Kasumi-1 (cell line): ENCODE measurements around the gene FAM193A.
"Not testable (repeated sequence)": the region's sequence is repeated elsewhere in the genome, so short reads cannot be mapped to it uniquely, and the experiment has no call there.

Source experiments
- DNase-seq, 2 experiments: peaks; one replicate each; lab custom pipeline; 2025; lab: John Stamatoyannopoulos, UW

FAM193A gene

DNA sequence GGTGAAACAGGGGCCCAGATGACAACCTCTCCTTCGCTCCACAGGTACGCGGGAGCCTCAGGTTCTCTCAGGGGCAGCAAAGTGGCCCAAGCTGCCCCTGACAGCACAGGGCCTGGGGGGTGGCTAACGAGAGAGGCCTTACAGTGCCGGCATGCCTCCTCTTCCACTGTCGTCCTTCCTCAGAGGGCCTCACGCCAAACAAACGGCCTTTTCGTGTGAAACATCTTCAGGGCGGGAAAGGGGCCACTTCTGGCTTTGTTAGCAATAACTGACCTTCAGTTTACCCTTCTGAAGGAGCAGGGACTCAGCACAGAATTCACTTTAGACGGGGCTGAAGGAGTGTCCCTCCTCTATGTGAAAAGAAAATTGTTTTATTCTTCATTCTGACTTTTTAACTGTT, 21.5 kb upstream of the FAM193A start:
- not testable (repeated sequence) for DNase-seq

DNA sequence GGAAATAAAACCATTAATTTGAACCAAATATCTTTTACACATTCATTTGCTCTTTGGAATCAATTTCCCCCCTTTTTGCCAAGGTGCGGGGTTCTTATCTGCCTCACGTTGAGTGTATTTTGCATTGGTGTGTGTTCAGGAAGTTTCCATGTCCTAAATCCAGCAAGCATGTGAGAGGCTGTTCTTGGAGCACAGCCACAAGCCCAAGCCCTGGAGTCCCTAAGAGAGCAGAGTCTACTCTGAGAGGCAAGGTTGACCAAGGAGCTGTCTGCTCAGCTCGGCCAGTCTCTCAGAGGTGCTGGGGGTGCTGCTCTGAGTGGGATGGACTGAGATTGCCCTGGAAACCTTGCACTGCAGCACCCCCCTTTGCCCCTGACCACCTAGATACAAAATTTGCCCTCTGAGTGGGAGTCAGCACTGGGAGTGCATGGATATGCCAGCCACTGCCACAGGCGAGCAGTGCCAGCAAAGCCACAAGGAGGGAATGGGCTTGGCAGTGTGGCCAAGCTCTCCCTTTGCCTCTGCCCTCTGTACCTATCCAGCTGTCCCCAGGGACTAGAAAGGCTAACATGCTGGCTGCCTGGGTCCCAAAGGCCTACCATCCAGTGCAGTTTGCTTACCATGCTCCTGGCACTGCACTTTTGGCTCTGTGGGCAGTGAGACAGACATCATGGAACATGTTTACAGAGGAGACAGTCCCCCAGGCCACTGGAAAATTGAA, 20.5 kb upstream of the FAM193A start:
- DNase-seq = no peak

DNA sequence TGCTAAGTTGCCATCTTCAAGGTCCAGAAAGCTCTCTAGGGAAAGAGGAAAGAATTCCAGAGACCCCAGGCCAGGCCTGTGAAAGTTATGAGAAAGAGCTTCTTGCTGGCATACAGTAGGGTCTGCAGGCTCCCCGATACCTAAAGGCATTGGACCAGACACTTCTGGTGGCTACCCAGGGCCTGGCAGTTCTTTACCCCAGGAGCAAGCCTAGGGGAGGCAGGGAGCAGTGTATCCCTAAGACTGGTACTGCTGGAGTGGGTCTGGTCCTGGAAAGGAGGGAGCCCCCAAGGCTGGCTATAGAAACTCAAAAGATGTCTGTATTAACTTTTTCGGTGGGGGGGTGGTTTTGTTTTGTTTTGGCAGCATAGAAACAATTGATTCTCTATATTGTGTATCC, 19.8 kb upstream of the FAM193A start:
- DNase-seq = no peak

DNA sequence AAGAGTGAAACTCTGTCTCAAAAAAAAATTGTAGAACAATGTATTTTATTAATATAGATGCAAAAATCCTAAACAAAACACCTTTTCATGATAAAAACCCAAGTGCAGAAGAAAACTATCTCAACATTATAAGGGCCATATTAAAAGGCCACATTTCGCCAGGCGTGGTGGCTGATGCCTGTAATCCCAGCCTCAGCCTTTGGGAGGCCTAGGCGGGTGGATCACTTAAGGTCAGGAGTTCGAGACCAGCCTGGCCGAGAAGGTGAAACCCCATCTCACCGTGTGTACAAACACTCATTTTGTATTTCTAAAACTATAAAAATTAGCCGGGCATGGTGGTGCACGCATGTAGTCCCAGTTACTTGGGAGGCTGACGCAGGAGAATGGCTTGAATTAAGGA, 9.9 kb upstream of the FAM193A start:
- DNase-seq = no peak

GRCh38 chr4:2534904-2535375, 1.5 kb upstream of the FAM193A start:
- DNase-seq = no peak

GRCh38 chr4:2535376-2536192, 863 bp upstream of the FAM193A start:
- DNase-seq = peak; percentile 76 to 79

DNA sequence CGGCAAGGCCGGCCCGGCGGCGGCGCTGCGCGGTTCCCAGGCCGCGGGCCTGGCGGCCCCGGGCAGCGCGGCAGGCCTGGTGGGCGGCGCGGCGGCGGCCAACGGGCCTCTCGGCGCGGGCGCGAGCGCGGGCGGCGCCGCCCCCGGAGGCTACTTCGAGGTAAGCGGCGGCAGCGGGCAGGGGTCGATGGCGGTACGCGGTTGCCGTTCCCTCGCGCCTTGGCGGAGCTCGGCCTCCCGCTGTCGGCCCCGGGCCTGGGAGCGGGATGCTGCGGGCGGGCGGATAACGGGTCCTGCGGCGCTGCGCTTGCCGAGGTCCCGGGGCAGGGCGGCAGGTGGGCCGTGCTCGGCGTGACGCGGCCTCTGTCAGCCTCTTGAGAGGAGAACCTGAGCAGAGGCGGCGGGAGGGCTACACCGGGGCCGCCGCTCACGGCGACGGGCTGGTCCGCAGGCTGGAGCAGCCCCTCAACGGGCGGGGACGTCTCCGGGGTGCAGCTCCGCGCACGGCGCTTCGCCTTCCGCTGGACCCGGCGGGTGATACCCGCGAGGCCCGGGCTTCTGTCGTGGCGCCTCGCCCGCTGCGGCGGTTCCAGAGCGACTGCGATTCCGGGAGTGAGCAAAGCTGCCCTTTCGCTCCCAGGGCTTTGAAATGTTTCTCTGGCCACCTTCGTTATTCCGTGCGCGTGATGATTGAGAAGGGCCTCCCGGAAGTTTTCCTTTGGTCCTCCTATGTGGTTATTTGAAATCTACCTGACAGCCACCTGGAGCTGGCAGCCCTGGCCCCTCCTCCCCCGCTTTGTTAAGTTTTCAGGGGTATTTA, 774 bp downstream of the FAM193A start:
- DNase-seq = peak in 1 of 2 experiments; percentile 31

DNA sequence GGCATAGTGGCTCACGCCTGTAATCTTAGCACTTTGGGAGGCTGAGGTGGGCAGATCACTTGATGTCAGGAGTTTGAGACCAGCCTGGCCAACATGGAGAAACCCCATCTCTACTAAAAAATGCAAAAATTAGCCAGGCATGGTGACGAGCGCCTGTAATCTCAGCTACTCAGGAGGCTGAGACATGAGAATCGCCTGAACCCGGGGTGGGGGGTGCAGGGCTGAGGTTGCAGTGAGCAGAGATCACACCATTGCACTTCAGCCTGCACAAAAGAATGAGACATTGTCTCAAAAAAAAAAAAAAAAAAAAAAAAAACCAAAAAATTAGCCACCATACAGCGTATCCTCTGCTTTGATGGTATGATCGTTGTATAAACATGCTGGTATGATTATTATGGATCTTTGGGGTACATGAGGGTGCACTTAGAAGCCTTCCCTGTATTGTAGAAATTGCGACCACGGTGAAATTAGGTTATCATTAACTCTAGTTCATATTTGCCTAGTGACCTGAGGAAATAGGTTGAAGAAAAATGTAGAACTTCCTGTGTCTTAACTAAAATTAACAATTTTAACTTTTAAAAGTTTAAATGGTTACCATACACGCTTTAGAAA, 7.2 kb downstream of the FAM193A start:
- DNase-seq = not testable (repeated sequence)

DNA sequence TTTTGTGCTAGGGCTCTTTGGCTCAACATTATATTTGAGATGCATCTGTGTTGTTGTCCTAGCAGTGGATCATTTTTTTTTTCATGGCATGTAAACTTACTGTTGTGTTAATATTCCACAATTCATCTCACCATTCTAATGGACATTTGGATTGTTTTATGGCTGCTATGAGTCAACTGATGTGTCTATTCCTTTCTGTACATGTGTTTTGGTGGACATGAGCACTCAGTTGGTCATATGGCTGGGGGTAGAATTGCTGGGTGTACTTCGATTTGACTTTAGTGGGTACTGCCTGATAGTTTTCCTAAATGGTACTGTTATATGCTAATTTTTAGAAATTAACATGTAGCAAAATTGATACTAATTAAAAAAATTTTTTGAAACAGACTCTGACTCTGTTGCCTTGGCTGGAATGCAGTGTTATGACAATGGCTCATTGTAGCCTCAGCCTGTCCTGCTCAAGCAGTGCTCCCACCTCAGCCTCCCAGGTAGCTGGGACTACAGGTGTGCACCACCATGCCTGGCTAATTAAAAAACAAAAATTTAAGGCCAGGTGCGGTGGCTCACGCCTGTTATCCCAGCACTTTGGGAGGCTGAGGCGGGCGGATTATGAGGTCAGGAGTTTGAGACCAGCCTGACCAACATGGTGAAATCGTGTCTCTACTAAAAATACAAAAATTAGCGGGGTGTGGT, 9.0 kb downstream of the FAM193A start:
- no peak for DNase-seq

GRCh38 chr4:2546286-2546823, 9.9 kb downstream of the FAM193A start:
- DNase-seq = no peak

DNA sequence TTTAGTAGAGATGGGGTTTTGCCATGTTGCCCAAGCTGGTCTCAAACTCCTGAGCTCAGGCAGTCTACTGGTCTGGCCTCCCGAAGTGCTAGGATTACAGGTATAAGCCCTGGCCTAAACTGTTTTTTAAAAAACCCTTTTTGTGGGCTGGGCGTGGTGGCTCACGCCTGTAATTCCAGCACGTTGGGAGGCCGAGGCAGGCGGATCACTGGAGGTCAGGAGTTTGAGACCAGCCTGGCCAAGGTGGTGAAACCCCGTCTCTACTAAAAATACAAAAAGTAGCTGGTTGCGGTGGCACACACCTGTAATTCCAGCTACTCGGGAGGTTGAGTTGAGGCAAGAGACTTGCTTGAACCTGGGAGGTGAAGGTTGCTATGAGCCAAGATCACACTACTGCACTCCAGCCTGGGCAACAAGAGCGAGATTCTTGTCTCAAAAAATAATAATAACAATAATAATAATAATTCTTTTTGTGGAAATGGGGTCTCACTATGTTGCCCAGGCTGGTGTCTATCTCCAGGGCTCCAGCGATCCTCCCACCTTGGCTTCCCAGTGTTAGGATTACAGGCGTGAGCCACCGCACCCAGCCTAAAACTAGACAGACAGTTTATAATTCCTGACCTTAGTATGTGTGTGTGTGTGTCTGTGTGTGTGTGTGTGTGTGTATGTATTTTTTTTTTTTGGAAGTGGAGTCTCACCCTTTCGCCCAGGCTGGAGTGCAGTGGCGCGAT, 10.7 kb downstream of the FAM193A start:
- DNase-seq = not testable (repeated sequence)

DNA sequence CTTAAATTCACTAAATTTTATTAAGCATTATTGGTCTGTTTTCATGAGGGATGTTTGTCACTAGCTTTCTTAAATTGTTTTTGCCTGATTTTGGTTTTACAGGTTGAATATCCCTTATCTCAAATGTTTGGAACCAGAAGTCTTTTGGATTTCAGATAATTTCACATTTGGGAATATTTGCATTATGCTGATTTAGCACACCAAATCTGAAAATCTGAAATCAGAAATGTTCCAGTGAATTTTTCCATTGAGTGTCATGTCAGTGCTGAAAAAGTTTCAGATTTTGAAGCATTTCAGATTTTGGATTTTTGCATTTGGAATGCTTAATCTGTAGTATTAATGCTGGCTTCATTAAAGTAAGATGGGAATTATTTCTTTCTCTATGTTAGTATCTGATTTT, 14.7 kb downstream of the FAM193A start:
- DNase-seq = no peak

DNA sequence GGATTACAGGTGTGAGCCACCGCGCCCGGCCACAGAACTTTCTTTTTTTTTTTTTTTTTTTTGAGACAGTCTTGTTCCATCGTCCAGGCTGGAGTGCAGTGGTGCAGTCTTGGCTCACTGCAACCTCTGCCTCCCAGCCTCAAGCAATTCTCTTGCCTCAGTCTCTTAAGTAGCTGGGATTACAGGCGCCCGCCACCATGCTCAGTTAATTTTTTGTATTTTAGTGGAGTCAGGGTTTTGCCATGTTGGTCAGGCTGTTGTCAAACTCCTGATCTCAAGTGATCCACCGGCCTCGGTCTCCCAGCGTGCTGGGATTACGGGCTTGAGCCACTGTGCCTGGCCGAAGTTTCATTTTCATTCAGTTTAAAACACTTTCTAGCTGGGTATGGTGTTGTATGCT, 16.4 kb downstream of the FAM193A start:
- no peak for DNase-seq

GRCh38 chr4:2558301-2558700, 21.9 kb downstream of the FAM193A start:
- no peak for DNase-seq

DNA sequence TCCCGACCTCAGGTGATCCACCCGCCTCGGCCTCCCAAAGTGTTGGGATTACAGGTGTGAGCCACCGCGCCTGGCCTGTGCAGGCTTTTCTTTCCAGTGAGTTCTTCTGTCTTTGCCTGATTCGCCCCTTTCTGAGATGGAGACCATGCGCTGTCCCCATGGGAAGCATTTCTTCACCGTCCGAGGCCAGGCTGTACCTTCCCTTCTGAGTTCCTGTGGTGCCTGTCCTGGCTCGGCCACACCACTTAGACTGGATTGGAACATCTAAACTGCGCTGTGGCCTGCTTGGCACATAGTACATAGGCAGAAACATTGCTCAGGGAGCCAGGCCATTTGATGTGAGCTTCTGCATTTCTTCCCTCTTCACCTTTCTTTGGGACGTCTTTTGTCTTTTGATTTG, 23.7 kb downstream of the FAM193A start:
- no peak for DNase-seq

GRCh38 chr4:2565533-2565932, 29.1 kb downstream of the FAM193A start:
- no peak for DNase-seq

DNA sequence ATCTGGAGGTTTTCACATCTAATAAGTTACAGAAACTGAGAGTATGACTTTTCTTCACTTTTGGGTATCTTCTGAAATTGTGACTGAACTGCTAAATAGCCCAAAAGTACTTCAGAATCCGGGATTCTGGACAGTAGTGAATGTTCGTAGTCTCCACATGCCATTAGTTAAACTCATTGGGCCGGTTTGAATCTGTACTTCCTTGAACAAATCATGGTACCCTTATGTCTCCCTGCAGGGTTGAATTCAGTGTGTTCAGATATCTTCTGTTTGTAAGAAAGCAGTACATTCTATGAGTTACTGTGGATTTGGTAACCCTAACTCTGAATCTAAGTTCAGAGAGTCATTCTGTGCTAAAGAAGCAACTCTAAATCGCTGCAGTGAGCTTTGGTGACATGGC, 33.6 kb downstream of the FAM193A start:
- no peak for DNase-seq

DNA sequence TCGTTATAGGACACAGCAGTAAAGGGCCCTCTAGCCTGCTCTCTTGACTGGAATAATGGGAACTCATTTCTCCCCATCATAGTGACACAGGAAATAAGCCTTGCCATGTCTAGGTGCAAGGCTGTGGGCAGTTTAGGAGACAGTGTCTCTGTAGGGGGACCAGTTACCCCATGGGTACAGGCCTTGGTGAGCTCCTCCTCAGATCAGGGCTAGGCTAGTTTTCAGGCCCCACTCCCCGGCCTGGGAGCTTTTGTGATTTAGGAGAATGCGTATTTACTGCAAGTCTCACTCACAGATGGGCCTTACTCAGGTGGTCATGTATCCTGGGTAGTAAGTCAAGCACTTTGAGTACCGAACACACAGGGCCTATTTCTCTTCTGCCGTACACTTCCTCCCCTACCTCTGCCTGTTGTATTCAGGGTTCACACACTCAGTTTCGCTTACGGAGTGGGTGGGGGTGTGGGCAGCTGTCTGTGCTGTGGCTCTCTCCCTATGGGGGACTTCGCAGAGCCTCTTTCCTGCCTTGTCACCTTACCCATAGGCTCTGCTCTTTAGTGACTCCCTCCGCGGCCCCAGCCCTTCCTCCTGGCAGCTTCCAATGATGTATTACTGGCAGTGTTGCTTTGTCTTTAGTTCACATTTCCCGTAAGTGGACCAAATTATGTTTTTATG, 34.2 kb downstream of the FAM193A start:
- DNase-seq = no peak

GRCh38 chr4:2572076-2572475, 35.6 kb downstream of the FAM193A start:
- no peak for DNase-seq

DNA sequence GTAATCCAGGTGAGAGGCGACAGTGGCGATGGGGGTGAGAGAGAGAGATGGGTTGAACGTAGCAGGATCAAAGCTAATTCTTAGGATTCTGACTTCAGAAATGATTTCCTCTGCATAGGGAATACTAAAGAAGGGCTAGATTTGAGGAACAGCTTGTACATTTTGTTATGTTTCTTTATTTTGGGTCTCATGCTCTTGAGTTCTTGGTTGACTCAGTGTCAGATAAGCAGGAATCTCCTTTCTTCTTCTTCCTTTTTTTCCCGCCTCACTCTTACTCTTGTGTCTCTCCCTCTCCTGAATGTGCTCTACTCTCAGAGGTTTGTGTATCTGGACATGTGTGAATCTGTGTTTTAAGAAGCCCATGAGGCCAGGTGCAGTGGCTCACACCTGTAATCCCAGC, 36.4 kb downstream of the FAM193A start:
- DNase-seq = no peak
